ENCODE data around the gene FBL.

DNA sequence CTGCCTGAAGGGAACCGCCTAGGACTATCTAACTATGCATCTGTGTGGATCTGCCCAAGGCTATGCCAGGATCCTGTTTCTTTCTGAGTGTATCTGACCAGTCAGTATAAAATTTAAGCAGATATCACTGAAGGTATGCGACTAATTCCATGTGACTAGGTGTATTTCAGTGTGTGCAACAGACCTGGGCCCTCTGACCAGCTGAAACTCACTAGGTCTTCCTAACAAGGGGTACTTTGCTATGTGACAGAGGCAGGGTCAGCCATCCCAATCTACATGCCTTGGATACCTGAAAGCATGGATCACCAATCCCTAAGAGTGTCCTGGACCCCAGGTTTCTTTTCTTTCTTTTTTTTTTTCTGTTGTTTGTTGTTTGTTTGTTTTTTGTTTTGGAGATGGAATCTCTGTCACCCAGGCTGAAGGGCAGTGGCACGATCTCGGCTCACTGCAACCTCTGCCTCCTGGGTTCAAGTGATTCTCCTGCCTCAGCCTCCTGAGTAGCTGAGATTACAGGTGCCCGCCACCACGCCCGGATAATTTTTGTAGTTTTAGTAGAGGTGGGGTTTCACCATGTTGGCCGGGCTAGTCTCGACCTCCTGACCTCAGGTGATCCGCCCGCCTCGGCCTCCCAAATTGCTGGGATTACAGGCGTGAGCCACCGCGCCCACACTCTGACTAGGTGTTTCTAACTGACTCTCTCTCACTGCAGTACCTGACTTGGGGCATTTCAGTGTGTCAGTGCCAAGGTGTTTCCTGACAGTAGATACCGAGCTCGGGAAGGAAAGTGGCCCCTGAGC is 44.8 kb upstream of the FBL start:
- no peak for TF ChIP-seq EZH2phosphoT487 (IDR thresholded peaks at IDR 0.05; ENCODE audit: borderline replicate concordance, low read length)
- TF ChIP-seq, protein P1, sequence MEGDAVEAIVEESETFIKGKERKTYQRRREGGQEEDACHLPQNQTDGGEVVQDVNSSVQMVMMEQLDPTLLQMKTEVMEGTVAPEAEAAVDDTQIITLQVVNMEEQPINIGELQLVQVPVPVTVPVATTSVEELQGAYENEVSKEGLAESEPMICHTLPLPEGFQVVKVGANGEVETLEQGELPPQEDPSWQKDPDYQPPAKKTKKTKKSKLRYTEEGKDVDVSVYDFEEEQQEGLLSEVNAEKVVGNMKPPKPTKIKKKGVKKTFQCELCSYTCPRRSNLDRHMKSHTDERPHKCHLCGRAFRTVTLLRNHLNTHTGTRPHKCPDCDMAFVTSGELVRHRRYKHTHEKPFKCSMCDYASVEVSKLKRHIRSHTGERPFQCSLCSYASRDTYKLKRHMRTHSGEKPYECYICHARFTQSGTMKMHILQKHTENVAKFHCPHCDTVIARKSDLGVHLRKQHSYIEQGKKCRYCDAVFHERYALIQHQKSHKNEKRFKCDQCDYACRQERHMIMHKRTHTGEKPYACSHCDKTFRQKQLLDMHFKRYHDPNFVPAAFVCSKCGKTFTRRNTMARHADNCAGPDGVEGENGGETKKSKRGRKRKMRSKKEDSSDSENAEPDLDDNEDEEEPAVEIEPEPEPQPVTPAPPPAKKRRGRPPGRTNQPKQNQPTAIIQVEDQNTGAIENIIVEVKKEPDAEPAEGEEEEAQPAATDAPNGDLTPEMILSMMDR (conservative IDR thresholded peaks at IDR 0.05; ENCODE audit: low read depth, low read length), result no peak
- TF ChIP-seq EZH2 (IDR thresholded peaks at IDR 0.05; ENCODE audit: low read length, unreplicated experiment), result no peak

Data from PC-3 (cell line).